OCI-LY1 (cell line): ENCODE results near the gene FMN1.

ENCODE experiments used
- EZH2 ChIP-seq: fragments of 200-600 bp; sonication (generic), shearing (Covaris generic); IDR thresholded peaks from 2 replicates; pipeline ENCODE4 v1.8.0; 2017; ENCODE audit warnings: borderline replicate concordance, mixed run types, mild to moderate bottlenecking, antibody characterized with exemption, low read length, moderate library complexity, mixed read lengths
- TF ChIP-seq, protein P1 (sequence below): fragments of 200-600 bp; sonication (generic), shearing (Covaris generic); IDR thresholded peaks from 2 replicates; pipeline ENCODE4 v1.5.1; 2017; ENCODE audit warnings: mild to moderate bottlenecking, antibody characterized with exemption, low read length, moderate library complexity, mixed read lengths

DNA sequence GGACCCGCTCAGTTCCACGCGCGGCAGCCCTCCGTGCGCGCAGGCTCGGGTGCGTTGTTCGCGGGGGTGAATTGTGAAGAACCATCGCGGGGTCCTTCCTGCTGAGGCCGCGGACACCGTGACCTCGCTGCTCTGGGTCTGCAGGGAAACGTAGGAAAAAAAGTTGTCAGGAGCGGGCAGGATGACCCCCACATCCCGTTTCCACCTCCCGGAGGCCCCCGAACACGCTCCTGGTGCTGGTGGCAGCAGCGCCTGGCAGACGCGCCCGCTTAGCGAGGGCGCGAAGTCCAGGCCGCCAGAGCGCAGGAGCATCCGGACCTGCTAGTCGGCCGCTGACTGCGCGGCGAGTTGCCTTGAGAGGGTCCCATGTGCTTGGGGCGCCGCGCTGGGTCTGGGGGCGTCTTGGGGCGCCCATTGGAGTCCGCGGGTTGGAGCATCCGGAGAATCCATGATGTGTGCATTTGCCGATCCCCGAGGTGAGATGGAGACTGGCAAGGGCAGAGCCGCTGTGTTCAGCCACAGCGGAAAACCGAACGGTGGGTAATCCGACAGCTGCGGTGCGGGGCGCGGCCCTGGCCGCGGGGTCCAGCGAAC, 476.2 kb downstream of the FMN1 start:
- TF ChIP-seq, protein P1, sequence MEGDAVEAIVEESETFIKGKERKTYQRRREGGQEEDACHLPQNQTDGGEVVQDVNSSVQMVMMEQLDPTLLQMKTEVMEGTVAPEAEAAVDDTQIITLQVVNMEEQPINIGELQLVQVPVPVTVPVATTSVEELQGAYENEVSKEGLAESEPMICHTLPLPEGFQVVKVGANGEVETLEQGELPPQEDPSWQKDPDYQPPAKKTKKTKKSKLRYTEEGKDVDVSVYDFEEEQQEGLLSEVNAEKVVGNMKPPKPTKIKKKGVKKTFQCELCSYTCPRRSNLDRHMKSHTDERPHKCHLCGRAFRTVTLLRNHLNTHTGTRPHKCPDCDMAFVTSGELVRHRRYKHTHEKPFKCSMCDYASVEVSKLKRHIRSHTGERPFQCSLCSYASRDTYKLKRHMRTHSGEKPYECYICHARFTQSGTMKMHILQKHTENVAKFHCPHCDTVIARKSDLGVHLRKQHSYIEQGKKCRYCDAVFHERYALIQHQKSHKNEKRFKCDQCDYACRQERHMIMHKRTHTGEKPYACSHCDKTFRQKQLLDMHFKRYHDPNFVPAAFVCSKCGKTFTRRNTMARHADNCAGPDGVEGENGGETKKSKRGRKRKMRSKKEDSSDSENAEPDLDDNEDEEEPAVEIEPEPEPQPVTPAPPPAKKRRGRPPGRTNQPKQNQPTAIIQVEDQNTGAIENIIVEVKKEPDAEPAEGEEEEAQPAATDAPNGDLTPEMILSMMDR, result no peak
- no peak for TF ChIP-seq EZH2
